SK-N-SH (cell line): Measurements from ENCODE around the gene SEZ6.

Experiments used
- EP300 ChIP-seq, 2 experiments: IDR thresholded peaks; 2 replicates each; pipeline versions ENCODE4 v1.4.0 to v1.6.1; 2012; ENCODE audit warnings: borderline replicate concordance in 1 of 2, low read depth in 1 of 2, low read length in 1 of 2
- RAD21 ChIP-seq: IDR thresholded peaks from 2 replicates; pipeline ENCODE4 v1.6.1; 2012; ENCODE audit warnings: mild to moderate bottlenecking, low read length
- RFX5 ChIP-seq: IDR thresholded peaks from 2 replicates; pipeline ENCODE4 v1.6.1; 2012; ENCODE audit warnings: mild to moderate bottlenecking, improper control_type of control experiment, low read length
- TAF1 ChIP-seq: IDR thresholded peaks from 2 replicates; pipeline ENCODE4 v1.6.1; 2012; ENCODE audit warnings: low read depth, mild to moderate bottlenecking, low read length, moderate library complexity, borderline replicate concordance
- TF ChIP-seq, protein P1 (sequence below): IDR thresholded peaks from 2 replicates; pipeline ENCODE4 v1.4.0; 2012; ENCODE audit warnings: low read depth

DNA sequence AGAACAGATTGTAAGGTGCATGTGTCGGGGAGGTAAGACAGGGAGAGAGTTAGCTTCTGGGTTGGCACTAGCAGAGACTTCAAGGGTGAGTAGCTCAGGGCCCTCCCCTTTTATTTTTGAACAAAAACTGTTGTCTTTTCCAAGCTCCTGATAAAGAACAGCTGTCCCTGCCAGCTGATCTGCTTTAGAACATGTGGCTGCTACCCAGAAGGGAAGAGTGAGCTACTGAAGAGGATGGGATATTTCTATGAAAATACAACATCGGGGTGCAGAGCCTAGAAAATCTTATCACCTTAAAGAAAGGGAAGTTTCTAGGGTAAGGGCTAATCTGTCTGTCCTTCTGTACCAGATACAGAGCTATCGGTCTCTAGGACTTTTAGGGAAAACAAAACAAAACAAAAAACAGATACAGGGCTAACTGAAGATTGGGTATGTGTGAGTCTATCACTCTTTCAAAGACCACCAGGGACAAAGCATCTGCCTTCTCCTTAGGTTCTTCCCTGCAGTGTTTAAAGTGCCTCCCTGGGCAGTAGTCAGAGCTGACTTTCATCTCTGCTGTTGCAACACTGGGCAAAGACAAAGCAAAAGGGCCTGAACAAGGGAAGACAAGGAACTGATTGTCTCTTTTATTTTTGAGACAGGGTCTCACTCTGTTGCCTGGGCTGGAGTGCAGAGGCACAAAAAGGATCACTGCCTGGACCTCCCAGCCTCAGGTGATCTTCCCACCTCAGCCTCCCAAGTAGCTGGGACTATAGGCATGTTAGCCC, 97.9 kb downstream of the SEZ6 start:
- TF ChIP-seq RFX5 (no peak), TAF1 (no peak), EP300 (IDR thresholded peaks at IDR 0.05; ENCODE audit: borderline replicate concordance in 1 of 2, low read depth in 1 of 2, low read length in 1 of 2) (no peak), RAD21 (no peak)
- TF ChIP-seq, protein P1, sequence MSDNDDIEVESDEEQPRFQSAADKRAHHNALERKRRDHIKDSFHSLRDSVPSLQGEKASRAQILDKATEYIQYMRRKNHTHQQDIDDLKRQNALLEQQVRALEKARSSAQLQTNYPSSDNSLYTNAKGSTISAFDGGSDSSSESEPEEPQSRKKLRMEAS: no peak
